ENCODE results near the gene PDZD7.

PDZD7 gene

DNA sequence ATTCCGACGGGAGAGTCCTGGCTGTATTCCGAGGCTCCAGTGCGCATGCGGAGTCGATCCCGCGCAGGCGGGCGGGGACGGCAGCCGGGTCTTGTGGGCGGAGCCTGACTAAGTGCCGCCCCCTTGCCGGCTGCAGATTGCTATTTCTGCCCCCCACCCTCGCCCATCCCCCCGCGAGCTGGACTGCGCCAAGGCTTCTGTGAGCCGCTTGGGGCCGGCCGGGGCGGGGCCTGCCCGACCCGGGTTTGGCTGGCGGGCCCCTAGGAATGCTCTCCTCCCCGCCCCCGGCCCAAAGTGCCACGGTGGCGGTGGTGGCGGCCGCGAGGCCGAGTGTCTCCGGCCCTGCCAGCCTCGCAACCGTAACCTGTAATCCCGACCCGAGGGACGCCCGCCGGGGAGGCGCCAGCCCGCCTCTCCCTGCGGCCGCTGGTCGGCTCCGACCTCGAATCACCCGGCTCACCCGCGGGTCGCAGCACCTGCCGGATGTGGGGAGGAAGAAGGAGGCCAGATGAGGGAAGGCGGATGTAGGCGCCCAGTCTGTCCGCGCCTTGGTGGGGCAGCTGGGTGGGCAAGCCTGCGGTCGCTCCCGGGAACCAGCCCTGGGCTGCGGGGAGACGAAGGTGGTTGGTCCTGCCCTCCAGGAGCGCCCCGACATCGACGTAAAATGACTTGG lies 30.2 kb upstream of the PDZD7 start:
- peak overlapping the region; percentile 91 for H3K4me3 ChIP-seq (ENCODE audit: low read depth, low read length)
- H3K4me1 ChIP-seq (ENCODE audit: control insufficient read depth, insufficient read depth, low read length), result peaks cover 22% of the 10 kb centered on the region
- peak overlapping the region; percentile 97 for H3K27ac ChIP-seq (ENCODE audit: extremely low read depth, low read depth, low read length)
- no peaks in the 10 kb centered on the region for H3K9me3 ChIP-seq (ENCODE audit: control insufficient read depth, insufficient read depth, low read depth, low read length)
- ChIA-PET POLR2A (interaction anchor here (0.5 to 2.3 kb wide), 20 partner anchors 9 to 636 kb away, joined by 3 to 32 read pairs (median 4); partner anchors contain the start of genes LZTS2, PDZD7 and SFXN3), CTCF (interaction anchor here (0.6 to 5.8 kb wide), 28 partner anchors 8 to 489 kb away, joined by 3 to 112 read pairs (median 5); partner anchors contain the start of genes PDZD7 and SFXN3)
- H3K36me3 ChIP-seq (ENCODE audit: control insufficient read depth in 2 of 2, insufficient read depth in 1 of 2, low read length in 2 of 2), result peaks cover 7 to 13% of the 10 kb centered on the region in 2 experiments; a peak in 2 of 3 replicates
- TF ChIP-seq PATZ1 (tag by site-specific recombination; IDR thresholded peaks at IDR 0.05) (peak; percentile 99), ZNF530 (tag by site-specific recombination; IDR thresholded peaks at IDR 0.05; ENCODE audit: low read depth) (no peak), ZNF211 (tag by site-specific recombination; IDR thresholded peaks at IDR 0.05; ENCODE audit: low read depth) (no peak), ZXDB (tag by site-specific recombination; IDR thresholded peaks at IDR 0.05) (peak; percentile 71), HIC1 (tag by site-specific recombination; IDR thresholded peaks at IDR 0.05) (peak; percentile 95), ZFP37 (tag by site-specific recombination; IDR thresholded peaks at IDR 0.05) (peak; percentile 92; the same call in 1 of the 2 replicates), ZNF600 (tag by site-specific recombination; IDR thresholded peaks at IDR 0.05) (peak; percentile 91), GLIS2 (tag by site-specific recombination; IDR thresholded peaks at IDR 0.05) (peak; percentile 99), ZNF121 (tag by site-specific recombination; IDR thresholded peaks at IDR 0.05) (no peak), ZNF677 (tag by site-specific recombination; IDR thresholded peaks at IDR 0.05) (no peak), ZNF366 (tag by site-specific recombination; conservative IDR thresholded peaks at IDR 0.05) (peak; percentile 54), ZBTB44 (tag by site-specific recombination; IDR thresholded peaks at IDR 0.05) (peak; percentile 56; the same call in 1 of the 2 replicates), ZFHX2 (tag by site-specific recombination; conservative IDR thresholded peaks at IDR 0.05) (no peak), ZBTB26 (tag by site-specific recombination; optimal IDR thresholded peaks at IDR 0.05) (peak; percentile 83), ZNF169 (tag by site-specific recombination; IDR thresholded peaks at IDR 0.05) (no peak), ZNF148 (tag by site-specific recombination; IDR thresholded peaks at IDR 0.05; ENCODE audit: borderline replicate concordance) (no peak), SALL2 (tag by site-specific recombination; IDR thresholded peaks at IDR 0.05; ENCODE audit: borderline replicate concordance) (no peak), ZNF585B (tag by site-specific recombination; IDR thresholded peaks at IDR 0.05) (no peak)
- TF ChIP-seq, protein P1, sequence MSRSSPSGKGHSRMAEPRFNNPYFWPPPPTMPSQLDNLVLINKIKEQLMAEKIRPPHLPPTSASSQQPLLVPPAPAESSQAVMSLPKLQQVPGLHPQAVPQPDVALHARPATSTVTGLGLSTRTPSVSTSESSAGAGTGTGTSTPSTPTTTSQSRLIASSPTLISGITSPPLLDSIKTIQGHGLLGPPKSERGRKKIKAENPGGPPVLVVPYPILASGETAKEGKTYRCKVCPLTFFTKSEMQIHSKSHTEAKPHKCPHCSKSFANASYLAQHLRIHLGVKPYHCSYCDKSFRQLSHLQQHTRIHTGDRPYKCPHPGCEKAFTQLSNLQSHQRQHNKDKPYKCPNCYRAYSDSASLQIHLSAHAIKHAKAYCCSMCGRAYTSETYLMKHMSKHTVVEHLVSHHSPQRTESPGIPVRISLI (tag by site-specific recombination; IDR thresholded peaks at IDR 0.05), result no peak
- TF ChIP-seq, protein P2, sequence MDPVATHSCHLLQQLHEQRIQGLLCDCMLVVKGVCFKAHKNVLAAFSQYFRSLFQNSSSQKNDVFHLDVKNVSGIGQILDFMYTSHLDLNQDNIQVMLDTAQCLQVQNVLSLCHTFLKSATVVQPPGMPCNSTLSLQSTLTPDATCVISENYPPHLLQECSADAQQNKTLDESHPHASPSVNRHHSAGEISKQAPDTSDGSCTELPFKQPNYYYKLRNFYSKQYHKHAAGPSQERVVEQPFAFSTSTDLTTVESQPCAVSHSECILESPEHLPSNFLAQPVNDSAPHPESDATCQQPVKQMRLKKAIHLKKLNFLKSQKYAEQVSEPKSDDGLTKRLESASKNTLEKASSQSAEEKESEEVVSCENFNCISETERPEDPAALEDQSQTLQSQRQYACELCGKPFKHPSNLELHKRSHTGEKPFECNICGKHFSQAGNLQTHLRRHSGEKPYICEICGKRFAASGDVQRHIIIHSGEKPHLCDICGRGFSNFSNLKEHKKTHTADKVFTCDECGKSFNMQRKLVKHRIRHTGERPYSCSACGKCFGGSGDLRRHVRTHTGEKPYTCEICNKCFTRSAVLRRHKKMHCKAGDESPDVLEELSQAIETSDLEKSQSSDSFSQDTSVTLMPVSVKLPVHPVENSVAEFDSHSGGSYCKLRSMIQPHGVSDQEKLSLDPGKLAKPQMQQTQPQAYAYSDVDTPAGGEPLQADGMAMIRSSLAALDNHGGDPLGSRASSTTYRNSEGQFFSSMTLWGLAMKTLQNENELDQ (tag by site-specific recombination; IDR thresholded peaks at IDR 0.05; ENCODE audit: low read depth), result no peak
- TF ChIP-seq, protein P3, sequence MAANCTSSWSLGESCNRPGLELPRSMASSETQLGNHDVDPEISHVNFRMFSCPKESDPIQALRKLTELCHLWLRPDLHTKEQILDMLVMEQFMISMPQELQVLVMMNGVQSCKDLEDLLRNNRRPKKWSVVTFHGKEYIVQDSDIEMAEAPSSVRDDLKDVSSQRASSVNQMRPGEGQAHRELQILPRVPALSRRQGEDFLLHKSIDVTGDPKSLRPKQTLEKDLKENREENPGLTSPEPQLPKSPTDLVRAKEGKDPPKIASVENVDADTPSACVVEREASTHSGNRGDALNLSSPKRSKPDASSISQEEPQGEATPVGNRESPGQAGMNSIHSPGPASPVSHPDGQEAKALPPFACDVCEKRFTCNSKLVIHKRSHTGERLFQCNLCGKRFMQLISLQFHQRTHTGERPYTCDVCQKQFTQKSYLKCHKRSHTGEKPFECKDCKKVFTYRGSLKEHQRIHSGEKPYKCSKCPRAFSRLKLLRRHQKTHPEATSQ (tag by site-specific recombination; IDR thresholded peaks at IDR 0.05), result peak; percentile 90
